Stomach (tissue), 9 donors: ENCODE measurements around the gene MYH11. TPM values are rescaled to one million over a fixed set of nuclear protein-coding genes. Genes with fewer than 3 reads are reported as not detected.

ENCODE experiments used
- DNase-seq, 2 donors: peaks; one replicate each; pipeline versions ENCODE4 v3.0.0 to v3.0.0-alpha.2; 2013 to 2019
- H3K27ac ChIP-seq, 5 donors: fragments of 200-600 bp in 4 of 5; sonication (generic) in 4 of 5; one replicate each; pipeline ENCODE4 v1.5.1; 2013 to 2019; ENCODE audit warnings: mild to moderate bottlenecking in 1 of 5, moderate library complexity in 1 of 5
- H3K27me3 ChIP-seq, 3 donors: fragments of 200-600 bp; sonication (generic); one replicate each; pipeline ENCODE4 v1.5.1; 2017 to 2019; ENCODE audit warnings: mixed run types in 1 of 3
- H3K36me3 ChIP-seq, 4 donors: fragments of 200-600 bp; sonication (generic); 1 replicate in 3 of 4; 2 replicates in 1 of 4; pipeline ENCODE4 v1.5.1; 2016 to 2019
- H3K4me1 ChIP-seq, 4 donors: fragments of 200-600 bp; sonication (generic); one replicate each; pipeline ENCODE4 v1.5.1; 2016 to 2019
- H3K4me3 ChIP-seq, 4 donors: fragments of 200-600 bp; sonication (generic) in 3 of 4; one replicate each; pipeline ENCODE4 v1.5.1; 2016 to 2019; ENCODE audit warnings: mild to moderate bottlenecking in 1 of 4
- H3K9me3 ChIP-seq, 4 donors: fragments of 200-600 bp; sonication (generic); one replicate each; pipeline ENCODE4 v1.5.1; 2016 to 2019
- CTCF ChIP-seq, 7 experiments: fragments of 450-650 bp in 4 of 7; fragments of 200-600 bp in 3 of 7; sonication (generic) in 3 of 7; IDR thresholded peaks; one replicate each; pipeline ENCODE4 v1.5.1; 2016 to 2019; ENCODE audit warnings: antibody characterized with exemption in 7 of 7, control low read depth in 2 of 7, mild to moderate bottlenecking in 1 of 7
- EP300 ChIP-seq: sonication (generic); formaldehyde crosslinking; IDR thresholded peaks from one replicate; pipeline ENCODE4 v1.6.1; 2017; ENCODE audit warnings: antibody characterized with exemption
- POLR2A ChIP-seq, 4 donors: fragments of 450-650 bp; IDR thresholded peaks; one replicate each; pipeline ENCODE4 v1.6.1; 2016; ENCODE audit warnings: antibody characterized with exemption in 4 of 4, control low read depth in 2 of 4, mild to moderate bottlenecking in 1 of 4, moderate library complexity in 1 of 4
- POLR2AphosphoS5 ChIP-seq, 3 donors: sonication (generic); formaldehyde crosslinking; IDR thresholded peaks; one replicate each; pipeline ENCODE4 v1.6.1; 2016; ENCODE audit warnings: antibody characterized with exemption in 3 of 3
- WGBS, 5 donors: extraction: QIAGEN DNeasy Blood & Tissue Kit in 3 of 5; methylation state at CpG; one replicate each; pipeline versions ENCODE4 v1.1.5 to v1.1.7; 2013 to 2018; 5-methylcytosine and 5-hydroxymethylcytosine counted together
- intact Hi-C: fragments of 100-400 bp; cut with DNase I; formaldehyde crosslinking; loops from one replicate; pipeline ENCODE4 v1.15.1; 2023; ENCODE audit warnings: low total_unique reads
- polyA plus RNA-seq, 3 donors: library from polyadenylated mRNA; stranded (reverse); fragments of 200-250 nt; gene quantifications; one replicate each; pipeline ENCODE4 v1.2.3, GENCODE V29; 2013
- total RNA-seq, 5 donors: library from RNA; depleted of rRNA; stranded (reverse); fragments of >200 nt; gene quantifications; one replicate each; pipeline versions ENCODE4 v1.1.0 to v1.2.3, GENCODE V29; 2014 to 2016
- donor health status: healthy with polysubstance abuse.
- donor health status: Bipolar disorder and iron deficiency.
- donor health status: healthy.

MYH11 gene
- total and polyA plus RNA-seq, 8 donors: 33.8 to 3,048 (median 865) TPM

DNA sequence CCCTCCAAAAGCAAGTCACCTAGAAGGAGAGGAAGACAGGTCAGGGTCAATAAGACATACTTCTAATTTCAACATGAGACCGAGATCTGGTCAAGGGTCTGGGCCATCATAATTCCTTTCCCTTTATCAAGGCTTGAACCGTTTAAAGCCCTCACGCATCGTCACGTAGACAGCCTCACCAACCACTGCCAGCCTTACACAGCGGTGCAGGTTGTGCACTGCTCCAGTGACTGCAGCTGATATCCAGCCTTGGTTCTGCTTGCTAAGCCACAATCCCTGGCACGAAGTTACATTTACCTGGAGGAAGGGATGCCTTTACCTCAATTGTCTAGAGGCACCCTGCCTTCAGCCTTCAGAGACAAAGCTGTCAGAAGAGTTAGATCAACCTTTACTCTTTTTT is 85.1 kb downstream of the MYH11 start:
- peaks cover 0 to 34% (median 9%) of the 10 kb centered on the region in 4 donors for H3K4me1 ChIP-seq
- peaks cover 0 to 11% (median 0%) of the 10 kb centered on the region in 4 donors for H3K36me3 ChIP-seq
- H3K4me3 ChIP-seq: no peak overlapping the region
- DNase-seq: no peak
- H3K27ac ChIP-seq: peak overlapping the region in 4 of 5 donors; percentile 14 to 75 (median 60)
- TF ChIP-seq POLR2AphosphoS5 (IDR thresholded peaks at IDR 0.05): no peak
- no peak for TF ChIP-seq EP300
- no peak for TF ChIP-seq POLR2A (IDR thresholded peaks at IDR 0.05)
- TF ChIP-seq CTCF (IDR thresholded peaks at IDR 0.05): no peak
- H3K9me3 ChIP-seq: no peaks in the 10 kb centered on the region
- WGBS, 5 donors: 82 to 93% (median 90%) methylated on average over 7 of the region's 7 CpGs
- no peaks in the 10 kb centered on the region for H3K27me3 ChIP-seq
- intact Hi-C loops: no loop called here

- peak overlapping the region in 4 of 5 donors; percentile 14 to 75 (median 60) for H3K27ac ChIP-seq
- H3K27me3 ChIP-seq: no peaks in the 10 kb centered on the region
- H3K4me1 ChIP-seq: peaks cover 0 to 34% (median 11%) of the 10 kb centered on the region in 4 donors
- 54 to 71% (median 61%) methylated on average over 3 of the region's 3 CpGs for WGBS, 5 donors
- no peak for TF ChIP-seq POLR2AphosphoS5 (IDR thresholded peaks at IDR 0.05)
- TF ChIP-seq EP300: no peak
- TF ChIP-seq CTCF (IDR thresholded peaks at IDR 0.05): no peak
- no peak for DNase-seq
- intact Hi-C loops: no loop called here
- H3K9me3 ChIP-seq: no peaks in the 10 kb centered on the region
- peaks cover 0 to 16% (median 0%) of the 10 kb centered on the region in 4 donors for H3K36me3 ChIP-seq
- no peak overlapping the region for H3K4me3 ChIP-seq
Measured at GRCh38 chr16:15770512-15770911, 86.3 kb downstream of the MYH11 start.

GRCh38 chr16:15770107-15770506 is 86.7 kb downstream of the MYH11 start:
- H3K27ac ChIP-seq: peak overlapping the region in 4 of 5 donors; percentile 14 to 75 (median 60)

GRCh38 chr16:15769239-15769638 is 87.6 kb downstream of the MYH11 start:
- intact Hi-C loops: no loop called here
- H3K36me3 ChIP-seq: peaks cover 0 to 19% (median 0%) of the 10 kb centered on the region in 4 donors
- no peaks in the 10 kb centered on the region for H3K27me3 ChIP-seq
- WGBS, 5 donors: 77 to 89% (median 84%) methylated on average over 8 of the region's 8 CpGs
- peak overlapping the region in 3 of 5 donors; percentile 46 to 75 (median 75) for H3K27ac ChIP-seq
- DNase-seq: no peak
- H3K4me1 ChIP-seq: peaks cover 0 to 32% (median 11%) of the 10 kb centered on the region in 4 donors
- TF ChIP-seq POLR2A (IDR thresholded peaks at IDR 0.05): no peak
- no peak for TF ChIP-seq CTCF (IDR thresholded peaks at IDR 0.05)
- TF ChIP-seq EP300: no peak
- no peak for TF ChIP-seq POLR2AphosphoS5 (IDR thresholded peaks at IDR 0.05)
- no peaks in the 10 kb centered on the region for H3K9me3 ChIP-seq
- no peak overlapping the region for H3K4me3 ChIP-seq

More at GRCh38 chr16:15770107-15770506, 86.7 kb downstream of the MYH11 start:
- Histone ChIP-seq H3K36me3 (peaks cover 0 to 16% (median 0%) of the 10 kb centered on the region in 4 donors), H3K27me3 (no peaks in the 10 kb centered on the region), H3K4me3 (no peak overlapping the region), H3K4me1 (peaks cover 0 to 34% (median 11%) of the 10 kb centered on the region in 4 donors), H3K9me3 (no peaks in the 10 kb centered on the region)
- 23 to 49% (median 26%) methylated on average over 5 to 7 of the region's 7 CpGs for WGBS, 5 donors
- intact Hi-C loops: no loop called here
- TF ChIP-seq EP300 (no peak), POLR2AphosphoS5 (IDR thresholded peaks at IDR 0.05) (peak in 1 of 3 donors; percentile 67), POLR2A (IDR thresholded peaks at IDR 0.05) (no peak)
- DNase-seq: peak in 1 of 2 donors; percentile 49

GRCh38 chr16:15768201-15768600 is 88.6 kb downstream of the MYH11 start:
- no peaks in the 10 kb centered on the region for H3K9me3 ChIP-seq
- no peaks in the 10 kb centered on the region for H3K27me3 ChIP-seq
- H3K27ac ChIP-seq: peak overlapping the region in 1 of 5 donors; percentile 75
- DNase-seq: no peak
- TF ChIP-seq EP300 (no peak), POLR2AphosphoS5 (IDR thresholded peaks at IDR 0.05) (no peak), CTCF (IDR thresholded peaks at IDR 0.05) (no peak)
- peaks cover 0 to 25% (median 0%) of the 10 kb centered on the region in 4 donors for H3K36me3 ChIP-seq
- H3K4me1 ChIP-seq: peaks cover 0 to 32% (median 11%) of the 10 kb centered on the region in 4 donors
- WGBS, 5 donors: 94 to 97% (median 96%) methylated on average over 4 of the region's 4 CpGs
- H3K4me3 ChIP-seq: no peak overlapping the region
- intact Hi-C loops: no loop called here
